ENCODE data around the gene TEX264. TPM values are rescaled to one million over a fixed set of nuclear protein-coding genes. Genes with fewer than 3 reads are reported as not detected.
A peak's percentile ranks its signal among the peaks of the same experiment; 100 is the strongest.

The TEX264 gene
- total RNA-seq, 4 donors from 2014 or later: 74.3 to 135 (median 122) TPM

- Histone ChIP-seq H3K4me3 (replicated peaks in 1 of 3) (no peak overlapping the region), H3K27me3 (no peaks in the 10 kb centered on the region), H3K36me3 (no peaks in the 10 kb centered on the region), H3K9me3 (no peaks in the 10 kb centered on the region), H3K27ac (no peak overlapping the region), H3K4me1 (no peaks in the 10 kb centered on the region)
- intact Hi-C loops (cut with DNase I): no loop called here
- no peak for DNase-seq
- WGBS, 2 donors: 94 to 97% methylated on average over 13 to 19 of the region's 19 CpGs
- TF ChIP-seq POLR2A (IDR thresholded peaks at IDR 0.05): no peak
- no peak for TF ChIP-seq CTCF (IDR thresholded peaks at IDR 0.05)
These were observed 41.9 kb downstream of the TEX264 start for GRCh38 chr3:51712963-51713362.

GRCh38 chr3:51715231-51715976, 44.4 kb downstream of the TEX264 start:
- no peaks in the 10 kb centered on the region for H3K9me3 ChIP-seq
- intact Hi-C loops (cut with DNase I): no loop called here
- H3K4me1 ChIP-seq: no peaks in the 10 kb centered on the region
- TF ChIP-seq POLR2A (IDR thresholded peaks at IDR 0.05) (no peak), CTCF (IDR thresholded peaks at IDR 0.05) (no peak)
- peak in 1 of 2 donors; percentile 20 for DNase-seq
- 86 to 94% methylated on average over 18 to 31 of the region's 36 CpGs for WGBS, 2 donors
- no peak overlapping the region for H3K27ac ChIP-seq
- H3K4me3 ChIP-seq (replicated peaks in 1 of 3): no peak overlapping the region
- H3K36me3 ChIP-seq: no peaks in the 10 kb centered on the region
- H3K27me3 ChIP-seq: no peaks in the 10 kb centered on the region

- no peak for DNase-seq
- no peak for TF ChIP-seq CTCF (IDR thresholded peaks at IDR 0.05)
- no peak for TF ChIP-seq POLR2A (IDR thresholded peaks at IDR 0.05)
- Histone ChIP-seq H3K27ac (no peak overlapping the region), H3K4me3 (replicated peaks in 1 of 3) (no peak overlapping the region), H3K9me3 (no peaks in the 10 kb centered on the region), H3K27me3 (no peaks in the 10 kb centered on the region), H3K4me1 (no peaks in the 10 kb centered on the region), H3K36me3 (no peaks in the 10 kb centered on the region)
- intact Hi-C loops (cut with DNase I): no loop called here
- WGBS, 2 donors: 96 to 98% methylated on average over 8 of the region's 8 CpGs
These were observed 44.9 kb downstream of the TEX264 start for GRCh38 chr3:51715977-51716294.

- no peak for TF ChIP-seq POLR2A (IDR thresholded peaks at IDR 0.05)
- TF ChIP-seq CTCF (IDR thresholded peaks at IDR 0.05): no peak
- Histone ChIP-seq H3K4me1 (no peaks in the 10 kb centered on the region), H3K27me3 (no peaks in the 10 kb centered on the region), H3K4me3 (replicated peaks in 1 of 3) (no peak overlapping the region), H3K9me3 (no peaks in the 10 kb centered on the region), H3K36me3 (no peaks in the 10 kb centered on the region), H3K27ac (no peak overlapping the region)
- no peak for DNase-seq
- 86 to 89% methylated on average over 5 of the region's 5 CpGs for WGBS, 2 donors
- intact Hi-C loops (cut with DNase I): no loop called here
These were observed 45.8 kb downstream of the TEX264 start for GRCh38 chr3:51716805-51717204.

GRCh38 chr3:51717446-51717845, 46.4 kb downstream of the TEX264 start:
- DNase-seq: no peak
- Histone ChIP-seq H3K27me3 (no peaks in the 10 kb centered on the region), H3K9me3 (no peaks in the 10 kb centered on the region), H3K4me1 (no peaks in the 10 kb centered on the region), H3K36me3 (no peaks in the 10 kb centered on the region), H3K27ac (no peak overlapping the region), H3K4me3 (replicated peaks in 1 of 3) (no peak overlapping the region)
- intact Hi-C loops (cut with DNase I): no loop called here
- 85 to 91% methylated on average over 8 to 10 of the region's 10 CpGs for WGBS, 2 donors
- TF ChIP-seq POLR2A (IDR thresholded peaks at IDR 0.05): no peak
- TF ChIP-seq CTCF (IDR thresholded peaks at IDR 0.05): no peak
